ENCODE results near the gene ATP9A. TPM values are rescaled to one million over a fixed set of nuclear protein-coding genes. Genes with fewer than 3 reads are reported as not detected.

ATP9A gene
- total RNA-seq, 4 donors from 2014 or later, result 52.5 to 72.8 (median 61.7) TPM

GRCh38 chr20:51715856-51716185 lies 52.4 kb downstream of the ATP9A start:
- Histone ChIP-seq H3K27me3 (no peaks in the 10 kb centered on the region), H3K9me3 (no peaks in the 10 kb centered on the region), H3K36me3 (peaks cover 0 to 5% of the 10 kb centered on the region in 2 donors), H3K4me3 (replicated peaks in 1 of 3) (no peak overlapping the region), H3K27ac (peak overlapping the region; percentile 44 to 65 (median 48)), H3K4me1 (peaks cover 8 to 16% of the 10 kb centered on the region in 2 donors)
- intact Hi-C loops (cut with DNase I), result no loop called here
- WGBS, 2 donors, result 82 to 91% methylated on average over 1 of the region's 1 CpG
- DNase-seq, result no peak
- no peak for TF ChIP-seq CTCF (IDR thresholded peaks at IDR 0.05)
- no peak for TF ChIP-seq POLR2A (IDR thresholded peaks at IDR 0.05)

GRCh38 chr20:51715163-51715855 lies 52.9 kb downstream of the ATP9A start:
- 35 to 40% methylated on average over 10 of the region's 10 CpGs for WGBS, 2 donors
- H3K4me3 ChIP-seq (replicated peaks in 1 of 3), result no peak overlapping the region
- H3K4me1 ChIP-seq, result peaks cover 8 to 16% of the 10 kb centered on the region in 2 donors
- peaks cover 0 to 5% of the 10 kb centered on the region in 2 donors for H3K36me3 ChIP-seq
- H3K27ac ChIP-seq, result peak overlapping the region; percentile 44 to 65 (median 53)
- no peaks in the 10 kb centered on the region for H3K27me3 ChIP-seq
- no peaks in the 10 kb centered on the region for H3K9me3 ChIP-seq
- peak; percentile 55 to 59 for DNase-seq
- intact Hi-C loops (cut with DNase I), result no loop called here
- no peak for TF ChIP-seq CTCF (IDR thresholded peaks at IDR 0.05)
- peak in 1 of 2 donors; percentile 24 for TF ChIP-seq POLR2A (IDR thresholded peaks at IDR 0.05)

- WGBS, 2 donors, result 87 to 93% methylated on average over 4 of the region's 4 CpGs
- no peak overlapping the region for H3K27ac ChIP-seq
- no peaks in the 10 kb centered on the region for H3K9me3 ChIP-seq
- H3K4me1 ChIP-seq, result peaks cover 8 to 16% of the 10 kb centered on the region in 2 donors
- TF ChIP-seq CTCF (IDR thresholded peaks at IDR 0.05) (no peak), POLR2A (IDR thresholded peaks at IDR 0.05) (no peak)
- no peak for DNase-seq
- peaks cover 0 to 5% of the 10 kb centered on the region in 2 donors for H3K36me3 ChIP-seq
- intact Hi-C loops (cut with DNase I), result no loop called here
- H3K27me3 ChIP-seq, result no peaks in the 10 kb centered on the region
- H3K4me3 ChIP-seq (replicated peaks in 1 of 3), result no peak overlapping the region
These were observed 55.0 kb downstream of the ATP9A start for GRCh38 chr20:51713213-51713598.

- intact Hi-C loops (cut with DNase I), result no loop called here
- H3K4me1 ChIP-seq, result peaks cover 8 to 16% of the 10 kb centered on the region in 2 donors
- no peak overlapping the region for H3K4me3 ChIP-seq (replicated peaks in 1 of 3)
- no peak for DNase-seq
- 86 to 88% methylated on average over 17 to 24 of the region's 24 CpGs for WGBS, 2 donors
- peaks cover 0 to 5% of the 10 kb centered on the region in 2 donors for H3K36me3 ChIP-seq
- no peak overlapping the region for H3K27ac ChIP-seq
- H3K9me3 ChIP-seq, result no peaks in the 10 kb centered on the region
- TF ChIP-seq POLR2A (IDR thresholded peaks at IDR 0.05) (no peak), CTCF (IDR thresholded peaks at IDR 0.05) (peak in 1 of 6 experiments; percentile 12)
- H3K27me3 ChIP-seq, result no peaks in the 10 kb centered on the region
These were observed 55.5 kb downstream of the ATP9A start for GRCh38 chr20:51712501-51713212.

- Histone ChIP-seq H3K36me3 (peaks cover 0 to 5% of the 10 kb centered on the region in 2 donors), H3K27ac (no peak overlapping the region), H3K27me3 (no peaks in the 10 kb centered on the region), H3K9me3 (no peaks in the 10 kb centered on the region), H3K4me1 (peaks cover 8 to 16% of the 10 kb centered on the region in 2 donors), H3K4me3 (replicated peaks in 1 of 3) (no peak overlapping the region)
- intact Hi-C loops (cut with DNase I), result no loop called here
- no peak for TF ChIP-seq POLR2A (IDR thresholded peaks at IDR 0.05)
- no peak for TF ChIP-seq CTCF (IDR thresholded peaks at IDR 0.05)
- no peak for DNase-seq
- WGBS, 2 donors, result 84 to 90% methylated on average over 2 of the region's 2 CpGs
These were observed 56.8 kb downstream of the ATP9A start for GRCh38 chr20:51711426-51711825.
